ENCODE results near the gene STX3.
"Not testable (repeated sequence)": the region's sequence is repeated elsewhere in the genome, so short reads cannot be mapped to it uniquely, and the experiment has no call there.

Gene STX3

DNA sequence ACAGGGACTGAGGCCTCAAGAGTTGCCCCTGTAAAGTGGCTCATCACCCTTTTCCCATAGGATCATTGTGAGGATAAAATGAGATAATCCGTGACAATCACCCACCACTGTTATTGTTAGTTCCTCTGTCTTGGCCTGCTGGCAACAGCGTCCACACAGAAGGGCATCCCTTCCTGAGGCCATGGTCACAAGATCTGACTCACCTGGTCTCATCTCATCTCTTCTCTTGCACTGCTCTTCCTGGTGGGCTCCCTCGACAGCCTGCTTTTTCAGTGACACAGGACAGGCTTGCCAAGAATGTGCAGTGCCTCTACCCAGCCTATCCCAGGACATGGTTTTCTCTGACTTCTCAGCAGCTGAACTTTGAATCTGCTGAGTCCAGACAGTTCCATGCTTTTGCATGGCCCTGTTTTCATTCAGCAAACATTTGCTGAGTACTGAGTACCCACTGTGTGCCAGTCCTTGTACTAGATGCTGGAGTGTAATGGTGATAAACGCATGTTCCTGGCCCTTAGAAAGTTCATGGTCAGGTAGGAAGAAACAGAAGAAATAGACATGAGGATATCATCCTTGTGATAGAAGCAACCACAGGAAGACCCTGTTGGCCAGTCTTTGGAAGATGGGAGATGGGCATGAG, 3.3 kb downstream of the STX3 start:
- DNase-seq (ENCODE audit: low read depth in 1 of 2, low spot score in 1 of 2), result no peak

- DNase-seq (ENCODE audit: low read depth in 1 of 2, low spot score in 1 of 2), result no peak
These were observed 4.7 kb downstream of the STX3 start for GRCh38 chr11:59759900-59760299.

DNA sequence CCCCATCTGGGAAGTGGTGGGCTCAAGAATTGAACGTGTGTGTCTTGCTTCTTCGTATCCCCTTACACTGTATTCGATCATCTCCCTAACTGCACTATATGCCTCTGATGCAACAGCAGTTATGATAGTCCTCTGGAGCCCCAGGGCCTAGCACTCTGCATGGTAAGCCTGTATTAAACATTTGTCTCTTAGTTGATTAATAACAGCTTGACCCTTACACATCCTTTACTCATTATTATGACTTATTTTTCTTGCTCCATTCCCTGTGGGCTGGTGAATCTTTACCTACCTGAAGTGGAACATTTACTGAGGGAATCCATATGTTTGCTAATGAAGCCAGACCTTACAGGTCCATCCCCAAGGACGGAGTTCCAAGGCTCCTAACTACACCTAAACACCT, 5.6 kb downstream of the STX3 start:
- no peak for DNase-seq (ENCODE audit: low read depth in 1 of 2, low spot score in 1 of 2)

- no peak for DNase-seq (ENCODE audit: low read depth in 1 of 2, low spot score in 1 of 2)
These were observed 6.8 kb downstream of the STX3 start for GRCh38 chr11:59761993-59762392.

- DNase-seq (ENCODE audit: low read depth in 1 of 2, low spot score in 1 of 2), result no peak
These were observed 10.0 kb downstream of the STX3 start for GRCh38 chr11:59765068-59765735.

GRCh38 chr11:59766542-59767224, 11.5 kb downstream of the STX3 start:
- no peak for DNase-seq (ENCODE audit: low read depth in 1 of 2, low spot score in 1 of 2)

DNA sequence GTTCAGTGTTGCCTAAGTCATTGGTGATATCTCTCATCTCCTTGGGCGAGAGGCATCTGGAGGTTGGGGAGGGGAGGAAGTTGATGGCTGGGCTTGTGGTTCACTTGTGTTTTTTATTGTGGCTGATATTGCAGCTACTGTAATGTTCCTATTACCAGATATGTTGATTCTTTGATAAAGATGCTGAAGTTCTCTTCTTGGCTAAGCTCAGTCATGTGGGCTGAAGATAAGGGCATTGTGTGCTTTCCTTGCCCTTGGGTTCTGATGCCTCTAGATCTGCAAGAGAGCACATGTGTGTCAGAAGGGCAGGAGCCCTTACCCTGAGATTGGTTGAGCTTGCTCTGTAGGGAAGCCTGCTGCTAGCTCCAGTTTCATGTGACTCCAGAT, 12.0 kb downstream of the STX3 start:
- no peak for DNase-seq (ENCODE audit: low read depth in 1 of 2, low spot score in 1 of 2)

DNA sequence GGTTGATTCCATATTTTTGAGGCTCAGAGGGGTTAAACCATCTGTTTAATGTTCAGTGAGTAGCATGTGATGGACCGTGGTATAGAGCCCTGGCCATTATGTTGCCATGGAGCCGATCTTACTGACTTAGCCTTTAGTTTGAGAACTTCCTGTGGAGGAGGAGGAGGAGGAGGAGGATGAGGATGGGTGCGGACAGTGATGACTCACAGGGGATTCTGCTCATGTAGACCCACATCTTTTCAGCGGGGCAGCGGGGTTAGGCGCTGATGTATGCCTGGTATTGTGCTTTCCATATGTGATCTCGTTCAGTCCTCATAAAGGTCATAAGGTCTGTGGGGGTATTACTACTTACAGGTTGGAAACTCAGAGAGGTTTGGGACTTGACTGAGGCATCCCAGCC, 13.9 kb downstream of the STX3 start:
- no peak for DNase-seq (ENCODE audit: low read depth in 1 of 2, low spot score in 1 of 2)

DNA sequence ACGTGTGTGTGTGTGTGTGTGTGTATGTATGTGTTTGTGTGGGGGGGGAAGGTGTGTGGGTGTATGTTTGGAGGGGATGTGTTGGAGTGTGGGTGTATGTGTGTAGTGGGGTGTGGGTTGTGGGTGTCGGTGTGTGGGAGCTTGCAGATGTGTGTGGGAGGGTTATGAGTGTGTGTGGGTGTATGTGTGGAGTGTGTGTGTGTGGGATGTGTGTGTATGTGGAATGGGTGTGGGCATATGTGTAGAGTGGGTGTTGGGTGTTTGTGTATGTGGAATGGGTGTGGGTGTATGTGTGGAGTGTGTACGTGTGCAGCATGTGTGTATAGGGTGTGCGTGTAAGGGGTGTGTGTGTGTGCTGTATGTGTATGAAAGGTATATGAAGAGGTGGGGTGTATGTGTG, 14.7 kb downstream of the STX3 start:
- DNase-seq (ENCODE audit: low read depth in 1 of 2, low spot score in 1 of 2), result no peak

GRCh38 chr11:59770319-59770718, 15.1 kb downstream of the STX3 start:
- no peak for DNase-seq (ENCODE audit: low read depth in 1 of 2, low spot score in 1 of 2)

DNA sequence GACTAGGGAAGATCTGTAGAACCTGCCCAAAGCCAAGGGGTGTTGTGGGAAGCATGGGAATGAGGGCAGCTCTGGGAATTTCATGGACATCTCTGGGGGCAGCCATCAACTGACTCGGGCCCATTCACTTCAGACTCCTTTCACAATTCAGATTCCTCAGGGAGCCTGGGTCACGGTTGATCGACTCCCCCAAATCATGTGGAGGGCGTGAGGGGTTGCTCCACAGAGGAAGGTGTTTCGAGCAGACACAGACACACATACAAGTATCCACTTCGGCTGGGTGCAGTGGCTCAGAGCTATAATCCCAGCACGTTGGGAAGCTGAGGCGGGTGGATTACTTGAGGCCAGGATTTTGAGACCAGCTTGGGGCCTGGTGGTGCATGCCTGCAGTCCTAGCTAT, 15.7 kb downstream of the STX3 start:
- DNase-seq (ENCODE audit: low read depth in 1 of 2, low spot score in 1 of 2), result no peak

- DNase-seq (ENCODE audit: low read depth in 1 of 2, low spot score in 1 of 2), result no peak
These were observed 16.4 kb downstream of the STX3 start for GRCh38 chr11:59771605-59772004.

DNA sequence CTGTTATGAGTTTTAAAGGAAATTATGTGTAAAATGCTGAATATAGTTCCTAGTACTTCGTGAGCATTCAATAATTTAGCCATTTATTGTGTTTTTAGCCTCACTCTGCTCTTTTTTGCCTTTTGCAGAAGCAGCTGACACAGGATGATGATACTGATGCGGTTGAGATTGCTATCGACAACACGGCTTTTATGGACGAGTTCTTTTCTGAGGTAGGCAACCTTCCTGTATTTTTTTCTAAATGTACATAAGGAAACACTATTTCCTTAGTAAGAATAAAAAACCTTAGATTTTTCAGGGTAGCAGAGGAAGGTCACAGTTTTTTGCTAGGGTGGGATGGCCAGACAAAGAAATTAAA, 17.9 kb downstream of the STX3 start:
- DNase-seq (ENCODE audit: low read depth in 1 of 2, low spot score in 1 of 2), result no peak

- DNase-seq (ENCODE audit: low read depth in 1 of 2, low spot score in 1 of 2), result no peak
These were observed 21.3 kb downstream of the STX3 start for GRCh38 chr11:59776210-59777066.

GRCh38 chr11:59777104-59777503, 21.9 kb downstream of the STX3 start:
- DNase-seq (ENCODE audit: low read depth in 1 of 2, low spot score in 1 of 2), result no peak

- no peak for DNase-seq (ENCODE audit: low read depth in 1 of 2, low spot score in 1 of 2)
These were observed 22.9 kb downstream of the STX3 start for GRCh38 chr11:59778122-59778521.

- no peak for DNase-seq (ENCODE audit: low read depth in 1 of 2, low spot score in 1 of 2)
These were observed 24.3 kb downstream of the STX3 start for GRCh38 chr11:59779487-59779886.

DNA sequence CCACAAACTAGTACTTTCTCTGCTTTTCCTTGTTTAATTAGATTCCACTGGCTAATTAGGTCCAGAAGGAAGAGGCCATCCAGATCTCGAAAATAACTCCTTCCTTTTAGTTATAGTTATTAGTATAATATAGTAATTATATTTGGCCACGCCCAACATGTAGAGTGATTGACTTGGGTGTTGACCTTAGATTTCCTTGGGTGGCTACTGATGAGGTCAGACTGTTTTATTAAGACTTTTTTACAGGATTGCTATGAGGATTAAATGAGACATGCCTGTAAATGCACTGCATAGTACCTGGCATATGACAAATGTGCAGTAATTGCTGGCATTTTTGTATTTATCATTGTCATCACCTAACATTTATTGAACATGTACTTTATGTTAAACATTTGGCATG, 26.9 kb downstream of the STX3 start:
- no peak for DNase-seq (ENCODE audit: low read depth in 1 of 2, low spot score in 1 of 2)

GRCh38 chr11:59783632-59784090, 28.5 kb downstream of the STX3 start:
- DNase-seq (ENCODE audit: low read depth in 1 of 2, low spot score in 1 of 2), result no peak

DNA sequence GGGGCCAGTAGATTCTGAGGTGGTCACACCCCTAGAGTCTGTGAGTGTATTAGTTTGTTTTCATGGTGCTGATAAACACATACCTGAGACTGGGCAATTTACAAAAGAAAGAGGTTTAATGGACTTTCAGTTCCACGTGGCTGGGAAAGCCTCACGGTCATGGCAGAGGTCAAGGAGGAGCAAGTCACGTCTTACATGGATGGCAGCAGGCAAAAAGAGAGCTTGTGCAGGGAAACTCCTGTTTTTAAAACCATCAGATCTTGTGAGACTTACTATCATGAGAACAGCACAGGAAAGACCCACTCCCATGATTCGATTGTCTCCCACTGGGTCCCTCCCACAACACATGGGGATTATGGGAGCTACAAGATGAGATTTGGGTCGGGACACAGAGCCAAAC, 29.3 kb downstream of the STX3 start:
- not testable (repeated sequence) for DNase-seq (ENCODE audit: low read depth in 1 of 2, low spot score in 1 of 2)

- DNase-seq (ENCODE audit: low read depth in 1 of 2, low spot score in 1 of 2), result no peak
These were observed 30.6 kb downstream of the STX3 start for GRCh38 chr11:59785818-59786217.

DNA sequence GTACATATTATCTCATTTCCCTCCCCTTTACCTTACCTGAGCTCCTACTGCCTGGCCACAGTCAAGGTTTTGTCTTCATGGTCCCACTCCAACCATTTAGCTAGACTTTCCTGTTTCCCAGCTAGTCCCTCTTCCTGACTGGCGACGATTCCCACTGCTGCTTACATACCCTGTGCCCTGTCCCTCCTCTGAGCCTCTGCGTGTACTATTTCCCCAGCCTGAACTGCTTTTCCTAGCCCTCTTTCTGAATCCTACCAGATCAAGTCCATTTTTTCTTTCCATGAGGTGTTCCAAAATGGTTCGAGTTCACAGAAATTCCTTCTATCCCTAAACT, 32.0 kb downstream of the STX3 start:
- DNase-seq (ENCODE audit: low read depth in 1 of 2, low spot score in 1 of 2), result no peak

All from activated T-helper 1 cell treated with anti-CD3 and anti-CD28 coated beads, Interleukin-2, amount 50 U/mL, for 16 hours (primary cell).